Ascending aorta (tissue), 2 donors: ENCODE measurements around the gene SND1. TPM values are rescaled to one million over a fixed set of nuclear protein-coding genes. Genes with fewer than 3 reads are reported as not detected.
"Not testable (repeated sequence)": the region's sequence is repeated elsewhere in the genome, so short reads cannot be mapped to it uniquely, and the experiment has no call there.

Experiments used
- DNase-seq, 2 donors: peaks; one replicate each; pipeline ENCODE4 v3.0.0-alpha.2; 2019; ENCODE audit warnings: low spot score in 2 of 2
- H3K27ac ChIP-seq, 2 donors: fragments of 200-600 bp; sonication (generic); one replicate each; pipeline ENCODE4 v1.5.1; 2016 to 2017; ENCODE audit warnings: mild to moderate bottlenecking in 1 of 2
- H3K27me3 ChIP-seq: fragments of 200-600 bp; sonication (generic); one replicate; pipeline ENCODE4 v1.5.1; 2017
- H3K36me3 ChIP-seq, 2 donors: fragments of 200-600 bp; sonication (generic); one replicate each; pipeline ENCODE4 v1.5.1; 2016
- H3K4me1 ChIP-seq, 2 donors: fragments of 200-600 bp; sonication (generic); one replicate each; pipeline ENCODE4 v1.5.1; 2016 to 2017; ENCODE audit warnings: mild to moderate bottlenecking in 1 of 2
- H3K4me3 ChIP-seq, 2 donors: fragments of 200-600 bp; sonication (generic); one replicate each; pipeline ENCODE4 v1.5.1; 2016 to 2017; ENCODE audit warnings: mild to moderate bottlenecking in 1 of 2
- H3K9me3 ChIP-seq, 2 donors: fragments of 200-600 bp; sonication (generic); one replicate each; pipeline ENCODE4 v1.5.1; 2016
- intact Hi-C: fragments of 100-400 bp; cut with DNase I; formaldehyde crosslinking; loops from one replicate; pipeline ENCODE4 v1.15.1; 2023
- total RNA-seq: library from RNA; depleted of rRNA; stranded (reverse); fragments of >200 nt; gene quantifications from one replicate; pipeline ENCODE4 v1.1.0, GENCODE V29; 2016
- TF ChIP-seq, protein P1 (sequence below), 3 experiments: fragments of 200-600 bp in 2 of 3; fragments of 450-650 bp in 1 of 3; sonication (generic) in 2 of 3; IDR thresholded peaks; one replicate each; pipeline ENCODE4 v1.5.1; 2016 to 2019; ENCODE audit warnings: antibody characterized with exemption in 3 of 3, mild to moderate bottlenecking in 1 of 3, moderate library complexity in 1 of 3

The SND1 gene
- total RNA-seq, 1 donor from 2014 or later = 93.8 TPM

- no peaks in the 10 kb centered on the region for H3K36me3 ChIP-seq
- no peak overlapping the region for H3K4me3 ChIP-seq
- intact Hi-C loops = no loop called here
- DNase-seq = no peak
- H3K9me3 ChIP-seq = no peaks in the 10 kb centered on the region
- H3K27ac ChIP-seq = no peak overlapping the region
- TF ChIP-seq, protein P1, sequence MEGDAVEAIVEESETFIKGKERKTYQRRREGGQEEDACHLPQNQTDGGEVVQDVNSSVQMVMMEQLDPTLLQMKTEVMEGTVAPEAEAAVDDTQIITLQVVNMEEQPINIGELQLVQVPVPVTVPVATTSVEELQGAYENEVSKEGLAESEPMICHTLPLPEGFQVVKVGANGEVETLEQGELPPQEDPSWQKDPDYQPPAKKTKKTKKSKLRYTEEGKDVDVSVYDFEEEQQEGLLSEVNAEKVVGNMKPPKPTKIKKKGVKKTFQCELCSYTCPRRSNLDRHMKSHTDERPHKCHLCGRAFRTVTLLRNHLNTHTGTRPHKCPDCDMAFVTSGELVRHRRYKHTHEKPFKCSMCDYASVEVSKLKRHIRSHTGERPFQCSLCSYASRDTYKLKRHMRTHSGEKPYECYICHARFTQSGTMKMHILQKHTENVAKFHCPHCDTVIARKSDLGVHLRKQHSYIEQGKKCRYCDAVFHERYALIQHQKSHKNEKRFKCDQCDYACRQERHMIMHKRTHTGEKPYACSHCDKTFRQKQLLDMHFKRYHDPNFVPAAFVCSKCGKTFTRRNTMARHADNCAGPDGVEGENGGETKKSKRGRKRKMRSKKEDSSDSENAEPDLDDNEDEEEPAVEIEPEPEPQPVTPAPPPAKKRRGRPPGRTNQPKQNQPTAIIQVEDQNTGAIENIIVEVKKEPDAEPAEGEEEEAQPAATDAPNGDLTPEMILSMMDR (IDR thresholded peaks at IDR 0.05) = no peak
- no peaks in the 10 kb centered on the region for H3K4me1 ChIP-seq
- no peaks in the 10 kb centered on the region for H3K27me3 ChIP-seq
Observed at GRCh38 chr7:127961786-127962453, 309.9 kb downstream of the SND1 start.

DNA sequence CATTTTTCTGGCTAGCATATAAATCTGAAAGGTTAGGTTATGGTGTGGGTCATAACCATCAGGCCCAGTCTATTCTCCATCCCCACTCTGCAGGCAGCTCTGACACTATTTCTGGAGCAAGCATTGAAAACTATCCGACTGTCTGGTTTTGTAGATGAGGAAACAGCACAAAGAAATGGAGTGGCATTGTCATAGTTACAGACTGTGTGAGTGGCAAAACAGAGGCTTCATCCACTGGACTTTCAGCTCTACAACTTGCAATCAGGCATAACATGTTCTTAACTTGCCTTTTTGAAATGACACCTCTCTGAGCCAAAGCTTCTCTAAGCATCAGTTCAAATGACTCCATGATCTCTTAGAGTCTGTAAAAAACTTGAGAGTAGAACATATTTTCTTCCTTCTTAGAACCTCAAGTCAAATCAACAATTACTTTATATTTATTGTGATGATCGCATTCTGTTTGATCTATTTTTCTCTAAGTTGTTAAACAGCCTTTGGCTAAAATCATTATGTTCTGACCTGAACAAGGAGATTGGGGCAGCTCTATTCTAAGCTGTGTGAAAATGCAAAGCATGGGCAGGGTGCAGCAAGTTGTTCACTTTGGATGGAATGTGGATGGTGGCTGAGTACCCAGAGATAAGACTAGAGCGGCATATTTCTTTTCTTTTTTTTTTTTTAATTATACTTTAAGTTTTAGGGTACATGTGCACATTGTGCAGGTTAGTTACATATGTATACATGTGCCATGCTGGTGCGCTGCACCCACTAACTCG is 310.8 kb downstream of the SND1 start:
- no peaks in the 10 kb centered on the region for H3K4me1 ChIP-seq
- H3K27ac ChIP-seq = no peak overlapping the region
- no peaks in the 10 kb centered on the region for H3K9me3 ChIP-seq
- TF ChIP-seq, protein P1 (IDR thresholded peaks at IDR 0.05) = no peak
- H3K4me3 ChIP-seq = no peak overlapping the region
- intact Hi-C loops = no loop called here
- no peak for DNase-seq
- H3K27me3 ChIP-seq = no peaks in the 10 kb centered on the region
- no peaks in the 10 kb centered on the region for H3K36me3 ChIP-seq

- H3K36me3 ChIP-seq, DNase-seq, H3K4me3 ChIP-seq, H3K4me1 ChIP-seq, intact Hi-C loops, H3K9me3 ChIP-seq, H3K27me3 ChIP-seq, H3K27ac ChIP-seq: not testable (repeated sequence)
Observed at GRCh38 chr7:127963850-127964249, 311.9 kb downstream of the SND1 start.

- Histone ChIP-seq H3K27me3 (no peaks in the 10 kb centered on the region), H3K9me3 (no peaks in the 10 kb centered on the region), H3K4me1 (no peaks in the 10 kb centered on the region), H3K27ac (no peak overlapping the region), H3K4me3 (no peak overlapping the region), H3K36me3 (no peaks in the 10 kb centered on the region)
- DNase-seq = no peak
- intact Hi-C loops = no loop called here
- TF ChIP-seq, protein P1 (IDR thresholded peaks at IDR 0.05) = no peak
Observed at GRCh38 chr7:127967281-127967680, 315.3 kb downstream of the SND1 start.

DNA sequence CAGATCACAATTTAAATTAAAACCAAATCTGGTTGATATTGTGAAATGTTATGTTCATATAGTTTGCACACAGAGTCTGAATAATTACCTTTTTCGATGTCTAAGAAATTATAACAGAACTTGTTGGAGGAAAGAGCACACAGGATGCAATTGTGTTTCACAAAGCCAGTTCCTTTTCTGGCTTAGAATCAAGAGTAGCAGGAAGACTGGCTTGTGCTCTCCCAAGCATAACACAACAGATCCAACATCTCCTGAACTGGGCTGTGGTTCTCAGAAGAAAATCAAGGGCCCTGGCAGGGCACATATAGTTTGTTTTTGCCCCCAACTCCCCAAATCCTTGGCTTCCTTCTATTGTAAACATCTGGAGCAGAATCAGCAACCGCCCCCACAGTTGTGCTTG is 316.6 kb downstream of the SND1 start:
- intact Hi-C loops = no loop called here

GRCh38 chr7:127973832-127974231 is 321.8 kb downstream of the SND1 start:
- Histone ChIP-seq H3K27me3 (no peaks in the 10 kb centered on the region), H3K36me3 (peaks cover 0 to 12% of the 10 kb centered on the region in 2 donors), H3K4me3 (no peak overlapping the region), H3K9me3 (no peaks in the 10 kb centered on the region), H3K4me1 (no peaks in the 10 kb centered on the region), H3K27ac (no peak overlapping the region)
- TF ChIP-seq, protein P1 (IDR thresholded peaks at IDR 0.05) = no peak
- DNase-seq = no peak
- intact Hi-C loops = no loop called here

More for the DNA sequence above, 316.6 kb downstream of the SND1 start:
- H3K27ac ChIP-seq = no peak overlapping the region
- no peaks in the 10 kb centered on the region for H3K4me1 ChIP-seq
- H3K36me3 ChIP-seq = no peaks in the 10 kb centered on the region
- H3K9me3 ChIP-seq = no peaks in the 10 kb centered on the region
- H3K27me3 ChIP-seq = no peaks in the 10 kb centered on the region
- no peak for DNase-seq
- TF ChIP-seq, protein P1 (IDR thresholded peaks at IDR 0.05) = no peak
- H3K4me3 ChIP-seq = no peak overlapping the region
